Muscle layer of colon (tissue), 2 donors: ENCODE measurements around the gene CCDC159.
"Not testable (repeated sequence)": the region's sequence is repeated elsewhere in the genome, so short reads cannot be mapped to it uniquely, and the experiment has no call there.

ENCODE experiments used
- H3K27ac ChIP-seq: one replicate; pipeline ENCODE4 v1.7.0; 2013; ENCODE audit warnings: low read depth, mild to moderate bottlenecking, low read length, moderate library complexity
- H3K27me3 ChIP-seq, 2 donors: one replicate each; pipeline ENCODE4 v1.7.0; 2013; ENCODE audit warnings: low read length in 2 of 2, mild to moderate bottlenecking in 2 of 2; ENCODE audit not compliant: insufficient read depth in 2 of 2, control insufficient read depth in 1 of 2
- H3K36me3 ChIP-seq: one replicate; pipeline ENCODE4 v1.7.0; 2013; ENCODE audit warnings: mild to moderate bottlenecking, low read length; ENCODE audit not compliant: insufficient read depth
- H3K4me1 ChIP-seq: one replicate; pipeline ENCODE4 v1.7.0; 2013; ENCODE audit warnings: mild to moderate bottlenecking, low read length; ENCODE audit not compliant: insufficient read depth
- H3K4me3 ChIP-seq, 2 donors: one replicate each; pipeline ENCODE4 v1.7.0; 2013; ENCODE audit warnings: low read length in 2 of 2, low read depth in 1 of 2, mild to moderate bottlenecking in 1 of 2, moderate library complexity in 1 of 2
- H3K9ac ChIP-seq: one replicate; pipeline ENCODE4 v1.7.0; 2013; ENCODE audit warnings: low read length
- H3K9me3 ChIP-seq: one replicate; pipeline ENCODE4 v1.7.0; 2013; ENCODE audit warnings: mild to moderate bottlenecking, low read length
- donor health status: abdominal sarcoma.
- donor health status: Adenocarcinoma of cecum.

CCDC159 gene, protein sequence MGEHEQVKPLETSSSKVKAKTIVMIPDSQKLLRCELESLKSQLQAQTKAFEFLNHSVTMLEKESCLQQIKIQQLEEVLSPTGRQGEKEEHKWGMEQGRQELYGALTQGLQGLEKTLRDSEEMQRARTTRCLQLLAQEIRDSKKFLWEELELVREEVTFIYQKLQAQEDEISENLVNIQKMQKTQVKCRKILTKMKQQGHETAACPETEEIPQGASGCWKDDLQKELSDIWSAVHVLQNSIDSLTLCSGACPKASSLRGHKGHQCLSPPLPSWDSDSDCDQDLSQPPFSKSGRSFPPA

DNA sequence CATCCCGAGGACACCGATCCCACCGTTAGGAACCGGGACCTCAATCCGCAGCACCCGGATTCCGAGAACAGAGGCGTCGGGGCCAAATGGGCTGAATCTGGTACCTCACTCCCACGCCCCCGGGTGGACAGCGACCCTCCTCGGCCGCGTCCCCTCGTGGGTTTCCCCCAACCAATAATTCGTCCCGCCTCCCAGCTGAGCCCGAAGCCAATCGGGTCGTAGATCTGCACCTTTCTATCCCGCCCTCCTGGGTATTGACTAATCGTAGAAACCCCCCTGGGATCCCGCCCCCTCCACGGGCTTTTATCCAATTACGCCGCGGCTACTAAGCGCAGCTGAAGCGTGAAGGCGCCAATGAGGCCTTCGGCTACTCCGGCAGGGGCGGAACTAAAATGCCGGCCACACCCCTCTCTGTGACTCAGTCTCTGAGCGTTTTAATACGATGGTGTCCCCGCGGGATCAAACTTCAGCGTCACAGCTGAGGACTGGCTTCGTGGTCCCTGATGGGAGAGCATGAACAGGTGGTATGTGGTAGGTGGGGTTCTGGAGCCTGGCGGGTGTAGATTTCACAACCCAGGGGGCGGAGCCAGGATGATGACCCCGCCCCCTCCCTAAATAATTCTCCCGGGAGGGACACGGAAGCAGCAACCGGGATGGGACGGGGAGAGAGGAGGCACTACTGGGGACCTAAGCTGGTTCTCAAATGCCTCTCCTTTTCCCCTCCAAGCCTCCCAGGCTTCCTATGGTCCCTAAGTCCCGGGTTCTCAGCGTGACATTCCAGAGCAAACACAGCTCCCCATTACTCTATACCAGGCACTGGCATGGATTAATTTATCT is at the start of gene CCDC159, which contains the start of gene TMEM205:
Gene CCDC159, plus strand, starts transcription at position 416 of the 837 bp plus-strand sequence. Its CDS starts 88 bp downstream, at position 504.
Gene TMEM205, minus strand, starts transcription at position 165 of the 837 bp plus-strand sequence. CDS start 649 bp downstream, outside the sequence.
- Histone ChIP-seq H3K9me3 (no peaks in the 10 kb centered on the region), H3K4me1 (peaks cover 24% of the 10 kb centered on the region), H3K9ac (peak within 1 kb of the TSS; percentile 87), H3K27me3 (no peaks in the 10 kb centered on the region), H3K27ac (peak within 1 kb of the TSS; percentile 91), H3K4me3 (peak within 1 kb of the TSS; percentile 65 to 73), H3K36me3 (peaks cover 13% of the 10 kb centered on the region)

DNA sequence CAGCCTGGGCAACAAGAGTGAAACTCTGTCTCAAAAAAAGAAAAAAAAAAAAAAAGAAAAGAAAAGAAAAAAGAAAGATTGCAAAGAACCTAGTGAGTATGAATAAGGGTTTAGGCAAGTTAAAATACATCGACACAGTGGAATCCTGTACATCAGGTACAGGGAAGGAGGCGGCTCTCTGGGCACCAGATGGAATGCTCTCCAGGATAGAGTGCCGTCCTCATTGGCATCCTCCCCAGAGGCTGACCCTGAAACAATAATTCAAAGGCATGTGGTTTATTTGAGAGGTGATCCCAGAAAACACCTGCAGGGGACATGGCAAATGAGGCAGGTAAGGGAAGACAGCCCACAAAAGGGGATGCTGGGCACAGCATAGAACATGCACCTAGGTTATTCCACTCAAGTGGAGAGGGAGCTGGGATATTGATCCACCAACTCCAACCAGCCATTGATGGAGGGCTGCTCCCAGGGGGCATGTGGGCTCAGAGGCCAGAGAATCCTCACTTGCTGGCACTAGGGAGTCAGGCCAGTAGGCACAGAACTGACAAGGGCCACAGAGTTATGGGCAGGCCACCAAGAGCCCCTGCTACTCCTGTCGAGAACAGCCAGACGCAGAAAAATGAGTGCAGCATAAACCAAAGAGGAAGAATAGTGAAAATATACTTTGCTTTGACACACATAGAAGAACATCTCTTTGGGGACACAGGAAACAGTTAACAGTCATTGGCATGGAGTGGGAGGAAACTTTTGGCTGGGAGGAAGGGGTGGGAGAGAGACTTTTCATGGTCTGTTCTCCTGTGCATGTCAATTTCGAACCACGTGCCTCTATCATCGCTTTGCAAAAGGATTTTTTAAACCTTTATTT is 46.1 kb upstream of the CCDC159 start:
- no peak overlapping the region for H3K9ac ChIP-seq
- no peaks in the 10 kb centered on the region for H3K36me3 ChIP-seq
- H3K9me3 ChIP-seq = no peaks in the 10 kb centered on the region
- H3K27ac ChIP-seq = no peak overlapping the region
- peaks cover 7% of the 10 kb centered on the region for H3K4me1 ChIP-seq
- no peaks in the 10 kb centered on the region for H3K27me3 ChIP-seq
- H3K4me3 ChIP-seq = no peak overlapping the region

DNA sequence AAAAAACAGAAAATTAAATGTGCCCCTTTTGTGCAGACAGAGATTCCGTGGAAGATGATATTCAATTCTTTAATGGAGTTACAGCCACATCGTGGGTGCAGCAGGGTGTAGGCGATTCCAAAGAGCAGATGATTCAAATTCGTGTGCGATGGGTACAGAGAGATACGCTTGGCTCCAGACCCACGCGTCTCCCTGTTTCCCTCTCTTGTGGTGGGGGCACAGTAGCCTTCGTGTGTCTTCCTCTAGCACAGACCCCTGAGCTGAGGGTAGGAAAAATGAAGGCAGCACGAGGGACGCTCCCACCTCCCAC is 45.6 kb upstream of the CCDC159 start:
- H3K27me3 ChIP-seq = no peaks in the 10 kb centered on the region
- no peaks in the 10 kb centered on the region for H3K9me3 ChIP-seq
- no peak overlapping the region for H3K27ac ChIP-seq
- no peak overlapping the region for H3K9ac ChIP-seq
- H3K36me3 ChIP-seq = no peaks in the 10 kb centered on the region
- no peak overlapping the region for H3K4me3 ChIP-seq
- H3K4me1 ChIP-seq = peaks cover 7% of the 10 kb centered on the region

DNA sequence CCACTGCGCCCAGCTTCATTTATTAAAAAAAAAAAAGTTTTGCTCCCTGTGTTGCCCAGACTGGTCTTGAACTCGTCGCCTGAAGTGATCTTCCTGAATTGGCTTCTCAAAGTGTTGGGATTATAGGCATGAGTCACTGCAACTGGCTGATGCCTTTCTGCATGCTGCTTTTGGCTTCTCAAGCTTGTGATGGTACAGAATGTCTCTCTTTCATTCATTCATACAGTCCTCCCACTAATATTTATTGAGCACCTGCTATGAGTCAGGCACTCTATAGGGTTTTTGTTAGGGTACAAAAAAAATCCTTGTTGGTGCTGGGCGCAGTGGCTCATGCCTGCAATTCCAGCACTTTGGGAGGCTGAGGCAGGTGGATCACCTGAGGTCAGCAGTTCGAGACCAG is 41.4 kb upstream of the CCDC159 start:
- Histone ChIP-seq H3K9me3 (no peaks in the 10 kb centered on the region), H3K9ac (no peak overlapping the region)

DNA sequence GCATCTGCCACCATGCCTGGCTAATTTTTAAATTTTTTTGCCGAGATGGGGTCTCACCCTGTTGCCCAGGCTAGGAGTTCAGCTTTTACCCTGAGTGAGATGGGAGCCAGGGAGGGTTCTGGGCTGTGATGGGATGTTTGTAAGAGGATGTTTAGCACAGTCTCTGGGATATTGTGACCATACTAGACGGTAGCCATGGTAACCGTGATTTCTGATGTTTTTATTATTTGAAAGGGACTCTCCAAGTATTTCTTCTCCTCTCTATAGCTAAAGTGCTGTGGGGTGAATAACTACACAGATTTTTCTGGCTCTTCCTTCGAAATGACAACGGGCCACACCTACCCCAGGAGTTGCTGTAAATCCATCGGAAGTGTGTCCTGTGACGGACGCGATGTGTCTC is 40.0 kb upstream of the CCDC159 start:
- Histone ChIP-seq H3K27me3 (peaks cover 0 to 5% of the 10 kb centered on the region in 2 donors), H3K9me3 (no peaks in the 10 kb centered on the region), H3K27ac (no peak overlapping the region), H3K4me1 (no peaks in the 10 kb centered on the region), H3K36me3 (no peaks in the 10 kb centered on the region), H3K9ac (no peak overlapping the region), H3K4me3 (no peak overlapping the region)

More for the DNA sequence above, 41.4 kb upstream of the CCDC159 start:
- H3K27ac ChIP-seq = no peak overlapping the region
- no peaks in the 10 kb centered on the region for H3K36me3 ChIP-seq
- peaks cover 0 to 5% of the 10 kb centered on the region in 2 donors for H3K27me3 ChIP-seq
- no peak overlapping the region for H3K4me3 ChIP-seq
- no peaks in the 10 kb centered on the region for H3K4me1 ChIP-seq

DNA sequence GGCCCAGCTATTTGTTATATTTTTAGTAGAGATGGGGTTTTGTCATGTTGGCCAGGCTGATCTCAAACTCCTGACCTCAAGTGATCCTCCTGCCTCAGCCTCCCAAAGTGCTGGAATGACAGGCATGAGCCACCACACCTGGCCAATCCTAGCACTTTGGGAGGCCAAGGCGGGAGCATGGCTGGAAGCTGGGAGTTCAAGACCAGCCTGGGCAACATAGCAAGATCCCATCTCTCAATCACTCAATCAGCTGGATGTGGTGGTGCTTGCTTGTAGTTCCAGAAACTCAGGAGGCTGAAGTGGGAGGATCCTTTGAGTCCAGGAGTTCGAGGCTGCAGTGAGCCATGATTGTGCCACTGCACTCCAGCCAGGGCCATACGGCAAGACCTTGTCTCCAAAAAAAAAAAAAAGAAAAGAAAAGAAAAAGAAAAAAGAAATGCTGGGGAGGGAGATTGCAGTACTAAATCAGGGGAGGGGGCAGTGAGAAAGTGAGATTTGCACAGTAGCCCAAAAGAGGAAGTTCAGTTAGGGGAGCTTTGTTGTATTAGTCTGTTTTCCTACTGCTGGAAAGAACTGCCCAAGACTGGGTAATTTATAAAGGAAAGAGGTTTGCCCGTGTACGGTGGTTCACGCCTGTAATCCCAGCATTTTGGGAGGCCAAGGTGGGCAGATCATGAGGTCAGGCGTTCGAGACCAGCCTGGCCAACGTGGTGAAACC is 25.9 kb upstream of the CCDC159 start:
- H3K36me3 ChIP-seq, H3K4me3 ChIP-seq, H3K27ac ChIP-seq, H3K27me3 ChIP-seq, H3K9me3 ChIP-seq, H3K9ac ChIP-seq: not testable (repeated sequence)
- H3K4me1 ChIP-seq = peaks cover 14% of the 10 kb centered on the region

DNA sequence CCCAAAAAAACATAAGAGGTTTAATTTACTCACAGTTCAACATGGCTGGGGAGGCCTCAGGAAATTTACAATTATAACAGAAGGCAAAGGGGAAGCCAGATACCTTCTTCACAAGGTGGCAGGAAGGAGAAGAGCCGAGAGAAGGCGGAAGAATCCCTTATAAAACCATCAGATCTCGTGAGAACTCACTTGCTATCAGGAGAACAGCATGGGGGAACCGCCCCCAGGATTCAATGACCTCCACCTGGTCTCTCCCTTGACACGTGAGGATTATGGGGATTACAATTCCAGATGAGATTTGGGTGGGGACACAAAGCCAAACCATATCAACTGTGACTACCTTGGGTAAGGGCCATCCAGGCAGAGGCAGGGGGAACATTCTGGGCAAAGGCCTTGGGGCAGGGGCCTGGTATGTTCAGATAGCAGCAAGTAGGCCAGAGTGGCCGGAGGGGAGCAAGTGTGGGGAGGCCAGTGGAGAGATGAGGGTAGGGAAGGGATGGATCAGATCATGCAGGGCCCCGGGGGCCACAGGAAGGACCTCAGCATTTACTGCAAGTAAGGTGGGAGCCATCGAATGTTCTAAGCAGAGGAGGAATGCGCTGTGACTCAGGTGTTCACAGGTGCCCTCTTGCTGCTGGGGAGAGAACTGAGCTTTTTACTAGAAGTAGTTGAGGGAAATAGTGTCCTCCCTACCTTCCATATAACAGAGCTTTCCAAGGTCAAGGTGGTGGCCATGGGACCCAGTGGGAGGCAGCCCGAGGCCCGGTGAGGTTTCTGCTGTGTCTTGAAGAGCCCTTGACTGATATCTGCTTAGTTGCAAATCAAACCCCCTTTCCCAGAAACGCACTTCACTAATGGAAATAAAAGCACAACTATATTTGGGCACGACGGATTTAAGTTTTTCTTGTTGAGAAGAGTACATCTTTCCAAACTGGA is 24.9 kb upstream of the CCDC159 start:
- Histone ChIP-seq H3K4me1 (peaks cover 14% of the 10 kb centered on the region), H3K9ac (no peak overlapping the region), H3K9me3 (no peaks in the 10 kb centered on the region), H3K36me3 (no peaks in the 10 kb centered on the region), H3K27me3 (no peaks in the 10 kb centered on the region), H3K4me3 (no peak overlapping the region), H3K27ac (no peak overlapping the region)

DNA sequence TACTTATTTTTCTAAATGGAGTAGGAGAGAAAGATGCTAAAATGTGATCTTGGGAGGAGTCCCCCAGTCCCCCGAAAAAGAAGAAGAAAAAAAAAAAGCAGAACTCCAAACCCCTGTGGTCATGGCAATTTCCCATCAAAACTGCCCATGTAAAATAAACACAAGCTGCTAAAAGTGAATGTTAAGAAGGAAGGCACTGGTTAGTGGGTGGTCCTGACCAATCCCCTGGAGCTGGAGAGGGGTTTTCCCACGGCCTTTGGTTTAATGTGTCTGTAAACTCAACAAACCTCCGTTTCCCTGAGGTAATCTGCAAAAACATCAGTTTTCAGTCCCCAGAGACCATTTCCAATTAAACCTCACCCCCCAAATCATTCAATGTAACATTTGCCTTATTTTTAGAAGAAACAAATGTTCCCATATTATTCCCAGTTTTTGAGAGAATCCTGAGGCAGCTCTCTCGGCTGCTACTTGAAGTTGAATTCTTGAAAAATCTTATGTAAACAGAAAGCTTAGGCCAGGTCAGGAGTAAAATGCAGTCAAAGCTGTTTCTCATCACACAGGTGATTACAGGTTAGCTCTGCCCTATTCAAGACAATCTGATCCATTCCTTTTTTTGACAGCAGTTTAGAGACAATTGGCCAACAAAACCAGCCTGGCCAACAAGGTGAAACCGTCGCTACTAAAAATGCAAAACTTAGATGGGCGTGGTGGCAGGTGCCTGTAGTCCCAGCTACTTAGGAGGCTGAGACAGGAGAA is 23.9 kb upstream of the CCDC159 start:
- H3K27me3 ChIP-seq = no peaks in the 10 kb centered on the region
- no peak overlapping the region for H3K9ac ChIP-seq
- peaks cover 14% of the 10 kb centered on the region for H3K4me1 ChIP-seq
- no peak overlapping the region for H3K27ac ChIP-seq
- no peaks in the 10 kb centered on the region for H3K9me3 ChIP-seq
- H3K36me3 ChIP-seq = no peaks in the 10 kb centered on the region
- H3K4me3 ChIP-seq = no peak overlapping the region

DNA sequence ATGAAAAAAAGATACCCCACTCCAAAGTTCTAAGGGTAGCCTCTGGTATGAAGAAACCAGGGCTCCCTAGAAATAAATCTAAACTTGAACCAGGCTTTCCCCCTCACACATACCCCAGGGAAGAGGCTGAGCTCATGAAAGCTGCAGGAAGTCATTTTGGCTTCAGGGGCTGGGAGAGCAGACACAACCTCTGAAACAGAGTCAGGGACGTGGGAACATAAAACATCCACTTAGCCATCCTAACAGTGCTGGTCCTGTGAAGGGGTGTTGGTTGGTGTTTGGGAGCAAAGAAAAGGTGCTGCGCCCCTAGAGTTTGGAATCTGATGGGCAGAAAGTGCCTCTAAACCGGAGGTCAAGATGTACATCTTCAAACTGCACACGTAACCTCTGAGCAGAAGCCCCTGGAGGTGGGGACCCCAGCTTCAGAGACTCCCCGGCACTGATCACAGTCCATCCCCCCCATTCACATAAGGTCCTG is 22.7 kb upstream of the CCDC159 start:
- Histone ChIP-seq H3K36me3 (no peaks in the 10 kb centered on the region), H3K4me1 (peaks cover 14% of the 10 kb centered on the region), H3K27me3 (no peaks in the 10 kb centered on the region), H3K9me3 (no peaks in the 10 kb centered on the region), H3K4me3 (no peak overlapping the region), H3K9ac (no peak overlapping the region), H3K27ac (no peak overlapping the region)
